ENCODE results near the gene ZNF581.

Gene ZNF581

GRCh38 chr19:55681131-55682092, 38.0 kb downstream of the ZNF581 start:
- 0 out of 2 replicates have a peak overlapping the region, but pooled peaks have one; percentile 16 for H3K27ac ChIP-seq
- ChIA-PET POLR2A (ENCODE audit: low non-redundant PET) (no interaction called here), CTCF (interaction anchor here (0.6 to 0.7 kb wide), 2 partner anchors 9 to 23 kb away, joined by 3 to 5 read pairs; no protein-coding TSS in a partner anchor)
- no peak for TF ChIP-seq CTCF (conservative IDR thresholded peaks at IDR 0.05; ENCODE audit: low read depth)
- no peak for DNase-seq (ENCODE audit: low spot score)

GRCh38 chr19:55683449-55684261, 40.2 kb downstream of the ZNF581 start:
- peak overlapping the region; percentile 6 for H3K27ac ChIP-seq
- ChIA-PET POLR2A (ENCODE audit: low non-redundant PET) (no interaction called here), CTCF (no interaction called here)
- TF ChIP-seq CTCF (conservative IDR thresholded peaks at IDR 0.05; ENCODE audit: low read depth), result no peak
- no peak for DNase-seq (ENCODE audit: low spot score)

- POLR2A ChIA-PET (ENCODE audit: low non-redundant PET), result no interaction called here
- no peak for TF ChIP-seq CTCF (conservative IDR thresholded peaks at IDR 0.05; ENCODE audit: low read depth)
- CTCF ChIA-PET, result no interaction called here
- no peak for DNase-seq (ENCODE audit: low spot score)
- H3K27ac ChIP-seq, result no peak overlapping the region
These were observed 41.7 kb downstream of the ZNF581 start for GRCh38 chr19:55684946-55685681.

- ChIA-PET POLR2A (ENCODE audit: low non-redundant PET) (no interaction called here), CTCF (no interaction called here)
- no peak overlapping the region for H3K27ac ChIP-seq
- no peak for DNase-seq (ENCODE audit: low spot score)
- no peak for TF ChIP-seq CTCF (conservative IDR thresholded peaks at IDR 0.05; ENCODE audit: low read depth)
These were observed 42.3 kb downstream of the ZNF581 start for GRCh38 chr19:55685776-55686175.

- TF ChIP-seq CTCF (conservative IDR thresholded peaks at IDR 0.05; ENCODE audit: low read depth), result no peak
- DNase-seq (ENCODE audit: low spot score), result no peak
- H3K27ac ChIP-seq, result no peak overlapping the region
- POLR2A ChIA-PET (ENCODE audit: low non-redundant PET), result no interaction called here
- CTCF ChIA-PET, result no interaction called here
These were observed 43.0 kb downstream of the ZNF581 start for GRCh38 chr19:55686311-55687050.
